SK-N-SH treated with all-trans-retinoic acid at 6 μM for 48 hours (cell line): ENCODE measurements around the gene FHOD3.

Experiments
- ARNTL ChIP-seq: fragments of 450-650 bp; formaldehyde crosslinking; IDR thresholded peaks from 2 replicates; pipeline ENCODE4 v1.5.0; 2020; ENCODE audit warnings: low read depth, mild to moderate bottlenecking, moderate library complexity, borderline replicate concordance
- ISL1 ChIP-seq: fragments of 250-450 bp; sonication (Bioruptor Pico); IDR thresholded peaks from 2 replicates; pipeline ENCODE4 v2.1.2; 2022; ENCODE audit warnings: mild to moderate bottlenecking, moderate library complexity
- PATZ1 ChIP-seq: fragments of 250-450 bp; sonication (Bioruptor Pico); IDR thresholded peaks from 2 replicates; pipeline ENCODE4 v1.8.0; 2020; ENCODE audit warnings: mild to moderate bottlenecking, moderate library complexity, borderline replicate concordance

- TF ChIP-seq ARNTL (CRISPR knock-in tag) (no peak), PATZ1 (no peak), ISL1 (no peak)
Observed at GRCh38 chr18:36724169-36724568, 426.7 kb downstream of the FHOD3 start.
